ENCODE results near the gene ABCG5.

ABCG5 gene

GRCh38 chr2:43841949-43842865 is 3.6 kb upstream of the ABCG5 start:
- DNase-seq, result no peak

GRCh38 chr2:43840965-43841364 is 2.3 kb upstream of the ABCG5 start:
- no peak for DNase-seq

- no peak for DNase-seq
Observed at GRCh38 chr2:43839776-43840564, 1.3 kb upstream of the ABCG5 start.

- DNase-seq, result no peak
Observed at GRCh38 chr2:43837831-43838559, 644 bp downstream of the ABCG5 start.

GRCh38 chr2:43837033-43837432 is 1.6 kb downstream of the ABCG5 start:
- no peak for DNase-seq

DNA sequence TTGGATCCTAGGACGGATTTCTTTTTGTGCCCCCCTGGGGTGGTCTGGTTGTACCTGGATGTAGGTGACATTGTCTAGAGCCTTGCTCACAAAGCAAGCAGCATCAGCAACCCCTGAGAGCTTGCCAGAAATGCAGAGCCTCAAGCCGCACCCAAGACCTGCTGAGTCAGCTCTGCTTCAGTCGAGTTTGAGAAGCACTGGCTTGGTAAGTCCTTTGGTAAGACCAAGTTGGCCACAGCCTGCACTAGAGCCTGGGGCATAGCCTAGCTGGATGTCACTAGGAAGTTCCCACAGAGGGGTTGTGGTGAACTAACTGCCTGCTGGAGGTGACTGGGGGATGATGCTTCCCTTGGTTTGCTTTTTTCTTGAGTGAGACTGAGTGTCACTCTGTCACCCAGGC is 6.2 kb downstream of the ABCG5 start:
- DNase-seq, result peak in 1 of 3 experiments; percentile 40

DNA sequence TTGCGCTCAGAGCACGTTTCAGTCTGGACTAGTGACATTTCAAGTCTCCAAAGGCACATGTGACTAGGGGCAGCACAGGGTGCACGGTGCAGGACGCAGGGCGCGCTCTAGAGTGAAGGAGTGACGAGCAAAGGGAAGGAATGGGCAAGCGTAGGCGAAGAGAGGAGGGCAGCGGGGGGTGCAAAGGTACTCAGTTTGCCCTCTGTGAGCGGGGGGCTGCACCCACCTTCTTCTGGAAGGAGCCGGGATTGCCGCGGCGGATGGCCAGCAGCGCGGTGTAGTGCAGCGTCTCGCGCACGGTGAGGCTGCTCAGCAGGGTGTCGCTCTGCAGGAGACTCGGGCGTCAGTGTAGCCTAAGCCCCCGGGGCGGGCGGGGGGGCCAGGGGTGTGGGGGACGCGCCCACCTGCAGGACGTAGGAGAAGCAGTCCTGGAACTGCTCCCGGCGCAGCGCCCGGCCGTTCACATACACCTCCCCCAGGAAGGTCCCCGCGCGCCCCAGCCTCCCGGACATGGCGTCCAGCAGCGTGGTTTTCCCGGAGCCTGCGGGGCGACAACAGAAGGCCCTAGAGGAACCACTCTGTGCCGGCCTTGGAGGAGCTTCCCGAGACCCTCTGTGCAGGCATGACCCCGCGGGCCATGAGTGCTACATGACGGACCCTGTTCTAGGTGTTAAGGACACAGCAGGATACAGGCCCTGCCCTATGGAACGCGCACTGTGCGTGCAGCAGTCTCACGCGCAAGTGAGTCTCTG is 6.9 kb downstream of the ABCG5 start:
- DNase-seq, result peak in 2 of 3 experiments; percentile 66 to 78

DNA sequence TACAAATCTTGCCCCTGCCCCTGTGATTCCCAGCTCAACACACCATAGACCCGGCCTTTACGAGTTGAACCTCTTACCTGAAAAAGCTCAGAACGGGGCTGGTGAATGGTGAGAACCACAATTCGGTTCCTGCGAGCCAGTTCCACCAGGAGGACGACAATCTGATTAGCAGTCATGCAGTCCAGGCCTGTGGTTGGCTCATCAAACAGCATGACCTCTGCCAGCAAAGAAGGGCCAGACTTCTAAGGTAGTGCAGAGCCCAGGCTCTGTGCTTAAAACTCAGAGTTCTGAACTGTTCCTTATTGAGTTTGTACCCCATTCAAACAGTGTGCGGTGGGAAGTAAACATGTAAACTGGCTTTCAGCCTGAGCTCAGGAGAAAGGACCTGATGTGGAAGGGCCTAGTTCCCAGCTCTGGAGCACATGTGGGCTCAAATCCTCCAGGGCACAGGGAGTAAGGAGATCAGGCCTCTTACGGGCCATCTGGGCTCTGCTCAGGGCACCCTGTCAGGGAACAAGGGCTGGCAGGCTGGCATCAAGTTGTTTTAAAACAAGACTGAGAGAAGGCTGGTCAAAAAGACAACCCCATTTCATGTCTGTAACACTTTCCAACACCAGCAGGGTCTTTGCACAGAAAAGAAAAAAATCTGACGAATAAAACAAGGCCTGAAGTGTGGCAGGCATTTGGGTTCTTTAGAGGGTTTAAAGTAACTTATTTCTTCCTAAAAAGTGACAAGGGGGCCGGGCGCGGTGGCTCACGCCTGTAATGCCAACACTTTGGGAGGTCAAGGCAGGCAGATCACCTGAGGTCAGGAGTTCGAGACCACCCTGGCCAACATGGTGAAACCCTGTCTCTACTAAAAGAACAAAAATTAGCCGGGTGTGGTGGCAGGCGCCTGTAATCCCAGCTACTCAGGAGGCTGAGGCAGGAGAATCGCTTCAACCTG is 12.1 kb downstream of the ABCG5 start:
- no peak for DNase-seq

- no peak for DNase-seq
Observed at GRCh38 chr2:43825841-43826240, 12.8 kb downstream of the ABCG5 start.

DNA sequence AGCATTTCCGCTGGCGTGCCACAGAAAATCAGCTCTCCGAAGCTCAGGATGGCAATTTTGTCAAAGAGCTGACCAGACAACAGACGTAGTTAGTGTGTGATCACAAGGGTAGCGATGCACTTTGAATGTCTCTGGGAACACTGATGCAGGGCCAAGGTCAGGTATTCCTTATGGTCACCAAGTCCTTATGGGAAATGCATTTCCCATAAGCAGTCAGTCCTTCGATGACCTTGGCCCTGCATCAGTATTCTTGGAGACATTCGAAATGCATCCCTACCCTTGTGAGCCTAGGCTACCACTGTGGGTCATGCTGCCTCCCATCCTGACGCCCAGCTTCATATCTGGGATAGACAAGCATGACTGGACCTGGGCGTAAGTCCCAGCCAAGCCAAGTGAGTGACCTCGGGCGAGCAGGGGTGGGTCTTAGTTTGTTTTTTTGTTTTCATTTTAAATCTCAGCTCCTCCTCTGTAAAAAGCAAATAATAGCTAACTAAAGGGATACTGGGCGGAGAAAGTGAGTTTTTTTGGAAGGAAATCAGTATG is 13.6 kb downstream of the ABCG5 start:
- DNase-seq, result no peak

DNA sequence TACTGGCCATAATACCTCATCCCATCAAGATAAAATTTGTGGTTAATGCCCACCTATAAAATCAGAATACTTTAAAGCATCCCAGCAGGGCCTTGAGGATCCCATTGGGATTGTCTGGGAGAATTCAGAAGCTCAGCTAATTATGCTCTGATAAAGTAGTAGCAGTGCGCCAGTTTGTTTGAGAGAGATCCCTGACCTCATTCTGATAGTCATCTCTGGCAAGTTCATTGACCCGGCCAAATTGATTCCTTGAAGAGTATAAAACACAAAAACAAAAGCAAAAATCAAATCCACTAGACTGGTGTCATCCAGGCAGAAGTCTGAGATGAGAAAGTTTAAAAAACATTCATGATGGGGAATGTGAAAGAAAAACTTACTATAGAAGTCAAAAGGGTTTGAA is 14.1 kb downstream of the ABCG5 start:
- no peak for DNase-seq

DNA sequence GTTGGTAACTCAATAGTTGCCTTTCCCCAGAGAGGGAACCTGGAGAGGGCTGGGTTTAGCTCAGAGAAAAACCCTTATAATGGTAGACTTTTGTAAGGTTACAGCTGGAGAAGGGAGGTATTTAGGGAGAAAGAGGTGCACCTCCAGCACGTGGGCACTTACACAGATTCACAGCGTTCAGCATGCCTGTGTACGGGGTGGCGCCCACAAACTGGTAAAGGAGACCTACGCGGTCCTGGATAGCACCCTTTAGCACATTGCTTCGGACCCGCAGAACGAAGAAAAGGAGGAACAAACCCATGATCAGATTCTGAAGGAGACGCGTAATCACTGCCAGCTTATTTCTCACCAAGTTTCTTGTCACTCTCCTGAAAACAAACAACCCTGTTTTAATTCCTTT is 14.9 kb downstream of the ABCG5 start:
- DNase-seq, result no peak

DNA sequence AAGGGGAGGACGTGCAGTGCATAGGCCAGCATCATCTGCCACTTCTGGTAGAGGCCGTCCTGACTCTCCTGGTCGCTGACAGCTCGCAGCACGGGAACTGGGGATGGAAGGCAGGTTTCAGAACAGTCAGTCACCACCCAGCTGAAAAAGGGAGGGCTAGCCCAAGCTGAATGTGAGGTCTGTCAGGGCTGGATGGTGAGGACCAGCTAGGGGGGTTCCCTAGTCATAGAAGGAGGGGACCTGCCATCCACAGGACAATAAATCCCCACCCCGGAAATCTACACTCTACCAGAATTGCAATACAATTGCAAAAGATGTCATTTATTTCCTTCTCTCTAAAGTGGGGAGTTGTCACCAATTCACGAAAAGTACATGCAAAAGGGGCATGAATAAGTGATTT is 15.8 kb downstream of the ABCG5 start:
- DNase-seq, result no peak

DNA sequence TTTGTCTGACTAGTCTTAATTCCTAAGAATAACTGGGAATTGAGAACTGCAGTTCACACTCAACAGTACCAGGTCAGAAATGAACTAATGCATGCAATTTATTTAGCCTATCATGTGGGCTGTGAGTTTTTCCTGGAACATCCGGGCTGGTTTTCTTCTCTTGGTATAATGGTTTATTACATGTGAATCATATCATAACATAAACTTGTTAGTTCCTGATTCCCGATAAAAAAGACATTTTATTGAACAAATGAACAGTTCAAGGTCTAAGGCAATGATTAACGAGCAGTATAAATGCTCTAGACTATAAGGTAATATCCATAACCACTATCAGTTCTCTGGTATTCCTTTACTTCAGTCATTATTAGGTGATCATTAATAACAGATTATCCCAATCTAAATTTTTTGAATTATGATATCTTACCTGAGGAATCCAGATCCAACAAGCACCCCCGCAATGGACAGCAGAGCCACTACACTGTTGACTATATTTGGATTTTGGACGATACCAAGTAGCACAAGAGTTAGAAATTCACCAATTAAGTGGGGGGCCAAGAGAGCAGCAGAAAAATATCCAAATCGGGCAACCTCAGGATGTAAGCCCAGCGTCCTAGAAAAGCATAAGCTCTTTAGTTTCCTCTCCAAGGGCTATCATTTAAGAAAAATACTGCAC is 19.0 kb downstream of the ABCG5 start:
- no peak for DNase-seq

DNA sequence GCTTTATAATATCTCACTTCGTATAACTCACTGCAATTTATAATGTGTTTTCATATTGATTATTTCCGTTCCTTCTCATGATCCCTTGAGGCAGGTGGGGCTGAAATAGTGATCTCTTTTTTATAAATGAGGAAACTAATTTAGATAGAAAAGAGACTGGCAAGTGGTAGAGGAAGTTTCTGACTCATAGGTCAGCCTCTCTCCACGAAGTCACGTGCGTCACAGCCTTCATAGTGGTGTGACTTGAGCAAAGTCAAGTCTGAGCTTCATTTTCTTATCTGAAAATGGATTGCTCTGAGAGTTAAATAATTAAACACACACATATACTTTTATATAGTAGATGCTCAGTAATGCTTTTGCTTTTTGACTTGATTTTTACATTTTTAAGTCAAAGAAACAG is 19.9 kb downstream of the ABCG5 start:
- no peak for DNase-seq

DNA sequence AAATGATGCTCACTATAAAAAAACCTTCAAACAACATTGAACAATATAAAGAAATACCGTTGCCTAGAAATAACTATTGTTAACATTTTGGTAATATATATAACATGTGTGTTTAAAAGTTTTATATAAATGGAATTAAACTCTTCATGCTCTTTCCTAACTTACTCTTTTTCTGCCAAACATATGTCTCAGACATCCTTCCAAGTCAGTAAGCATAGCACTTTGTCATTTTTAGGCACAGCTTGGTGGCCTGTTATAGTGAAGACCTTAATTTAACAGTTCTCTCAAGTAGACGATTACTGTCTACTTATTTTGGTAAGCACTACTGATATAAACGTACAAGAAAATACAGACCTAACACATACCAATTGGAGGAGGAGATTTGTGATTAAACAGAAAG is 23.9 kb downstream of the ABCG5 start:
- no peak for DNase-seq

- peak in 1 of 3 experiments; percentile 11 for DNase-seq
Observed at GRCh38 chr2:43812947-43813346, 25.7 kb downstream of the ABCG5 start.

DNA sequence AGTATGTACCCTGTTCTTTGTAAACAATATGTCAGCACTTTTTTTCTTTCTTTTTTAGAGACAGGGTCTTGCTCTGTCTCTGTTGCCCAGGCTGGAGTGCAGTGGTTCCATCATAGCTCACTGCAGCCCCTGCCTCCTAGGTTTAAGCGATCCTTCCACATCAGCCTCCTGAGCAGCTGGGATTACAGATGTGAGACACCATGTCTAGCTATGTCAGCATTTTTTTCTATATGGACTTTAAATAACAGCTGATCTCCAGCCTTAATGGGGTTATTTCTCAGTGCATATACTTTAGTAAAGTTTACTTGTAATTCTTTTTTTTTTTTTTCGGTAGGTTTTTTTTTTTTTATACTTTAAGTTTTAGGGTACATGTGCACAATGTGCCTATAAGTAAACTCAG is 26.6 kb downstream of the ABCG5 start:
- DNase-seq, result no peak

- DNase-seq, result no peak
Observed at GRCh38 chr2:43810888-43811287, 27.8 kb downstream of the ABCG5 start.

DNA sequence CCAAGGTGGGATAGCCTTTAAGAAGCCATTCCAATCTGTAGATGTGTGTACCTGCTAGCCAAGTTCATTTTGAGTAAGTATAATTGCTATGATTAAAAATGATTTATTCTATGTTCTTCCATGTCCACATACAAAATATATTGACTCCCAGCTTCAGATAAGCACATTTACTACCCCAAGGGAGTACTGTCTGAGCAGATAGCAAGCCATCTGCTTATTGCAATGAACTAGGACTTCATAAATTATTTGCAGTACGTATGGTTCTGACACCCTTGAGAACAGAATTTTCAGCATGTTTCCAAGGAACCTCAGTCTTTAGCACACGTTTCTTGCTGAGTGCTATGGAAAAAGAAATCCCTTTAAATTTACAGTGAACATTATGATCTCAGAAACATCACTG is 28.2 kb downstream of the ABCG5 start:
- no peak for DNase-seq

GRCh38 chr2:43806719-43807031 is 32.0 kb downstream of the ABCG5 start:
- DNase-seq, result no peak

Data from NCI-H1417 (cell line).